Fibroblast of gingiva (primary cell): ENCODE measurements around the gene TAF1C.

Experiments
- DNase-seq: peaks from one replicate; pipeline ENCODE4 v3.0.0-alpha.2; 2011; ENCODE audit warnings: low read depth

Gene TAF1C

DNA sequence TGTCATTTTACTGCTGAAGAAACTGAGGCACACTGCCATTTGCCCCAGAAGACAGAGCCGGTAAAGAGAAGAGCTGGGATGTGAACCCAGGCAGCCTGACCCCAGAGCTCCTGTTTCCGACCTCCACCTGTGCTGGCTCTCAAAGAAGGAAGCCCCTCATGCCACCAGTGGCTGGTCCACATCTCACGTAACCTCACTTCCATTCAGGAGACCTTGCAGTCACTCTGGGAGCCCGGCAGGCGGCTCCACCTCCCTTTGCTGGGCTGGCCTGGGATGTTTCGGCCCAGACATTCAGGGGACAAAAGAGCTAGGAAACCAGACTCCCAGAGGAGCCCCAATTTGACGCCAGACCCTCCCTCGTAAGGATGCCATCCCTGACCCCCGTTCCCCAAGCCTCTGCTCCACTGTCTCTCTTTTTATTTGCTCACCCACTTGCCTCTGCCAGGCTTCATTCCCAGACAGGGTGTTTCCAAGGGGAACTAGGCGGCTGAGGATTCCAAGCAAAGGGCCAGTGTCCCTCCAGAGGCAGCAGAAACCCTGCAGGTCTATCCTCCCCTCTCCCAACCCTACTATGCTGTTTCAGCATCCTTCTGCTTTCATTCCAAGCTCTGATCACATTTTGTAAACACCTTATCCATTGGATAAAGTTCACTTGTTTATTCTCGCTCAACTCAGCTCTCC, 2.8 kb downstream of the TAF1C start:
- DNase-seq: no peak

DNA sequence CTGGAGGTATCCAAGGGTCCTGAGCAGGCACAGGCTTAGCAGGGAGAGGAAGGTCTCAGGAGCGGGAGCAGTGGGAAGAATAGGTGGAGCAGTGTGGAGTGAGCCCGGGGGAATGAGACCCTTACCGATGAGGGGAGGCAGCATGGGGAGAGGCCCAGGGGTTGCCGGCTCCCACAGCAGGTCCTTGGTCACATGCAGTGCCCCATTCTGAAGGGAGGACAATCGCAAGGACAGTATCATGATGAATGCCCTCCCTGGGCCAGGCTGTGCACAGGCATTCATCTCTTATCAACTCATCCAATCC, 3.3 kb downstream of the TAF1C start:
- DNase-seq: no peak

- DNase-seq: no peak
Observed at GRCh38 chr16:84182680-84183571, 3.9 kb downstream of the TAF1C start.

DNA sequence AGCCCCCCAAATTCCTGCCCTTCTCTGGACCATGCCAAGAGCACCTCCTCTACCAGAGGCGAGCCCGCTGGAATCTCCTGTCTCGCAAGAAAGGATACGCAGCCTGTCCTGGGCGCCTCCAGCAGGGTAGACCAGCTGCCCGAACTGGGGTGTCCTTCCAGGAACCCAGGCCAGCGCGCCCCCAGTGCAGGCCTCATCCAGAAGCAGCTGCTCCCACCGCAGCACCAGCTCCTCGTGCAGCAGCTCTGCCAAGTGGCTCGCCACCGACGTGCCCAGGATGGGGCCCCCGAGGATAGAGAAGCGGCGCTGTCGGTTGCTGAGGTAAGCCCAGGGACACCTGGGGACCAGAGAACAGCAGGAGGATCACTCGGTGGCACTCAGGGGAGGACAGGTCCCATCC, 4.8 kb downstream of the TAF1C start:
- no peak for DNase-seq

DNA sequence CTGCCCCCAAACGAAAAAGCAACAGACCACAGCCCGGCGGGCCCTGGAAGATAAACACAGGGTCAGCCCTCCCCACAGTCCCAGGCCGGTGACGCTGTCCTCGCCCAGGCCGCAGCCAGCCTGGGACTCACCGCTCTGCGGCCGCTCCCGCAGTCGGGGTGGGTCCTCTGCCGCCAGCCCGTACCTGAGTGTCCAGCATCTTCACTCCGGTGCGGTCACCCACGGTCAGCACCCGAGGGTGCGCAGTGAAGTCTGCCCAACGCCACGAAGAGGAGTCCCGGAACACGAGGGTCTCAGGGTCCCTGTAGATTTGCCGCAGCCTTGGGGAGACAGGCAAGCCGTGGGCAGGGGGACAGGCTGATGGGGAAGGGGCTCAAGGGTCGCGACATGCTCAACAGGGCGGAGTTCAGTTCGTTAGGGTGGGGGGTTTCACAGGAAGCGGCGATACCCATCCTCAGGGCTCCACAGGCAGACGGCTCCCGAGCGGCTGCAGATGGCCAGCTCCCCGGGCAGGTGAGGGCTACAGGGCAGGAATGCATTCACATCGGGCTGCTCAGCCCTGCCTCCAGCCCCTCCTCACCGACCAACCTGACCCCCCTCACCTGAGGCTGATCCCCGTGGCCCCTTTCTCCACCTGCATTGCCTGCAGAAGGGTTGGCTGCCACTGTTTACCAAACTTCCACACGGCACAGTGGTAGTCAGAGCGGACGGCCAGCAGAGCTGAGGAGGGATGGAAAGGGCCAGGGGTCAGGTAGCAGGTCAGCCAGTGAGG, 5.5 kb downstream of the TAF1C start:
- no peak for DNase-seq

DNA sequence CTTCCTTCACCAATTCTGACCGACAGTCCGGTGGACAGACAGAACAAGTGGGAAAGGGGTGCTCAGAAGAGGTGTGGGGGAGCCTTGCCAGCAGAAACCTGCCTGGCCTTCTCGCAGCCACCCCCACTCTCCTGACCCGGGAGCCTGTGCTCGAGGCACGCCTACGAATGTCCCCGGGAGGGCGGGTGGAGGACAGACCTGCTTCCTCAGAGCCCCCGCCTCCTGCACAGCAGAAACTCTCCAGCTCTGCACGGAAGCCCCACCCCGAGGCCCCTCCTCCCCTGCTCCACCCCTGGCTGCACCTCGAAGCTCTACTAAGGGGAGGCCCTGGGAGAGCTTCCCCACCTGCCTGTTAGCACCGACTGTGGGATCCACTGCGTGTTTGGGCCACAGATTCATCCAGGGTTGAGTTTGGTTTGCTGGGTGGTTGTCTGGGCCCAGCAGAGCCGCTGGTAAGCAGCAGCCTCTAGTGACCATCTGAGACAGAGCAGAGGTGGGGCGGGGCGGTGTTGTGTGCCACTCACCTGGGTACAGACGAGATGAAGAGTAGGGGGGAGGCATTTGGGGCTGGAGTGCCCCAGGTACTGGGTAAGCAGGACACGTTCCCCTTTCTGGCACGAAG, 6.2 kb downstream of the TAF1C start:
- no peak for DNase-seq

GRCh38 chr16:84179612-84180320, 7.1 kb downstream of the TAF1C start:
- DNase-seq: no peak

- DNase-seq: no peak
Observed at GRCh38 chr16:84178892-84179611, 7.8 kb downstream of the TAF1C start.

DNA sequence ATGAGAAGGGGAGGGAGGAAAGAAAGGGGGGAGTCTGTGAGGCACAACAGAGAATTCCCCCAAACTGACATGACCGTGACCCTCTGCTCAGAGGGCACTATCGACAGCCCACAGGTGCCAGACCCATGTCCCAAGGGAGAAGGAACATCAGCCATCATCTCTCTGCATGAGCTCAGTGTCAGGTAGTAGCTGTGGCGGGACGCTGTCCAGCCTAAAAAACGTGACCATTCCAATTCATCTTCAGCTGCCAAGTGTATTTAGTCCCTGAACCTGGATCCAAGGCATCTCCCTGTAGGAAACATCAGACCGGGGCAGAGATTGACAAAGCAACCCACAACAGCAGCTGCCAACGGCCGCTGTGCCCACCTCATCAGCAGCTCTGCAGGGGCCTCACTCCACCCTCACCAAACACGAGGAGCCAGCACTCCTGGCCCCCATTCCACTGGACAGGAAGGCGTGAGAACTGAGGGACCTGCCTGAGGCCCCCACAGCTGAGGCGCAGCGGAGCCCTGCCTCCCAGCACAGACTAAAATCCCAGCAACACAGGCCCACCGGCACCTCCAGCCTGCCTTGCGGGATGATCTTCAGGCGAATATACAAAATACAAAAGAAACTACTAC, 8.6 kb downstream of the TAF1C start:
- DNase-seq: no peak

DNA sequence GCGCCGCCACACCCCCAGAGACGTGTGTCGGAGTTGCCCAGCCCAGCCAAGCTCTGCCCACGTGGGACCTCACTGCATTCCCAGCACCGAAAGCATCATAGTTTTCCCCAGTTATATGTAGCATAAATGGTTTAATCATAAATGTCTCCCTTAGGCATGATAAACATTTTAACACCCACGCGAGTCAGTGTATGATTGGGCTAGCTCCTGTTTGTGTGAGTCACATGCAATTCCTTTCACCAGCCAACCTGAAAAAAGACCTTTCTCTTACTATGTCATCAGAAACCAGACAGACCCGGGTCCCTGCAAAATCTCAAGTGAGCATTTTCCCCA, 9.2 kb downstream of the TAF1C start:
- DNase-seq: no peak

GRCh38 chr16:84176192-84177053, 10.4 kb downstream of the TAF1C start:
- DNase-seq: no peak

DNA sequence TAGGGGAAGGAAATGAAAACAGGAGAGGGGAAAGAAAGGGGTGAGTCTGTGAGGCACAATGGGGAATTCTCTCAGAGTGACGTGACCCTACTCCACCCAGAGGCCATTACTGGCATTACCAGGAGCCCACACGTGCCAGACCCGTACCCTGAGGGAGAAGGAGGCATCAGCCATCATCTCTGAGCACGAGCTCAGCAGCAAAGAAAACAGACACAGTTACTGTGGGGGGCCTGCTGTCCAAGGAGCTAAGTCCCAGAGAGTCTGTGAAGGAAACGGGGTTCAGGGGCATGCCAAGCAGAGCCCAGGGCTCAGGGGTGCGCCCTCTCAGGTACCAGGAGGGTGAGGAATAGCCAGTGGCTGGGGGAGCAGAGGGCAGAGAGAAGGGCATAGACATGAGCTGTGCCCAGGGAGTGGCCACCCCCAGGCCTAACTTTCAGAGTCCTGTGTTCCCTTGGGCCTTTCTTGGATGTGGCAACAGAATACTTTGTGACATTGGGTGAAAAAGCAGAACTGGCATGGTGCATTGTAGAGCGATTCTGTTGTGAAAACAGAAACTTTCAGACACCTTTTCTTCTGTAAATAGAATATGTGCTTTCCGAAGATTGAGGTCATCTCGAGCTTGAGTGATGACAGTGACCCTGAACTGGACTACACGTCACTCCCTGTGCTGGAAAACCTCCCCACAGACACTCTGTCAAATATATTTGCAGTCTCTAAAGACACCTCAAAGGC, 11.3 kb downstream of the TAF1C start:
- DNase-seq: peak; percentile 18

GRCh38 chr16:84174396-84174795, 12.5 kb downstream of the TAF1C start:
- no peak for DNase-seq

DNA sequence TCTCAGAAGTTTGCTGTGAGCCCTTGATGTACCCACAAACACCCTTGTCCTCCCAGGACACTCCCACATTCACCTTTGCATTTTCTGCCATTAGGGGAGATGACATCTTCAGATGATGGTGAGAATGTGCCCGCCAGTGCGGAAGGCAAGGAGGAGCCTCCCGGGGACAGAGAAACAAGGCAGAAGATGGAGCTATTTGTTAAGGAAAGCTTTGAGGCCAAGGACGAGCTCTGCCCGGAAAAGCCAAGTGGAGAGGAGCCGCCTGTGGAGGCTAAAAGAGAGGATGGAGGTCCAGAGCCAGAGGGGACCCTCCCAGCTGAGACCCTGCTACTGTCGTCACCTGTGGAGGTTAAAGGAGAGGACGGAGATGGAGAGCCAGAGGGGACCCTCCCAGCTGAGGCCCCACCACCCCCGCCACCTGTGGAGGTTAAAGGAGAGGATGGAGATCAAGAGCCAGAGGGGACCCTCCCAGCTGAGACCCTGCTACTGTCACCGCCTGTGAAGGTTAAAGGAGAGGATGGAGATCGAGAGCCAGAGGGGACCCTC, 17.0 kb downstream of the TAF1C start:
- no peak for DNase-seq

- no peak for DNase-seq
Observed at GRCh38 chr16:84166796-84167695, 19.8 kb downstream of the TAF1C start.

GRCh38 chr16:84165746-84166145, 21.1 kb downstream of the TAF1C start:
- DNase-seq: no peak

DNA sequence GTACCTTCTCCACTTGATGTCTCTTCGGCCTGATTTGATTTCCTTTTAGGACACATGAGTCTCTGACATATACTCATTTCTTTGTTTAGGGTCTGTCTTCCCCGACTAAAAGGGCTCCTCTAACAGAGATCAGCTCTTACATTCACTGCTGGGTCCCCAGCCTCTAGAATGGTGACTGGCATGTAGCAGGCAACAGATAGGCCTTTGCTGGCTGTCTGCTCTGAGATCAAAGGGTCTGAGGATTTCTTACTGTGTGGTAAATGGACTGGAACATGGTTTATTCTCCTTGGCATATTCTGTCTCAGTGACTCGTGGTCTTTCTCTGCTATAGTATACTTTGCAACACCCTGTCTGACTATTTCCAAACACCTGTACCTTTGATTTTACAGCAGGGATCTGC, 25.1 kb downstream of the TAF1C start:
- no peak for DNase-seq

GRCh38 chr16:84161037-84161436, 25.8 kb downstream of the TAF1C start:
- DNase-seq: no peak
